H1 (cell line): Measurements from ENCODE around the gene TTC38. TPM values are rescaled to one million over a fixed set of nuclear protein-coding genes. Genes with fewer than 3 reads are reported as not detected.

ENCODE experiments used
- CTCF ChIA-PET: fragments of 300-600 bp; sonication (Branson Sonifier 250); formaldehyde crosslinking; loops from one replicate; lab custom pipeline; 2021; ENCODE audit not compliant: partially characterized antibody; lab: Charles Lee
- POLR2A ChIA-PET: fragments of 300-600 bp; sonication (Branson Sonifier 250); formaldehyde crosslinking; loops from one replicate; lab custom pipeline; 2021; ENCODE audit warnings: inconsistent platforms; ENCODE audit not compliant: partially characterized antibody; lab: Charles Lee
- DNase-seq, 2 experiments: peaks; one replicate each; pipeline versions ENCODE4 v3.0.0 to v3.0.0-alpha.2; 2010 to 2022; ENCODE audit warnings: low spot score in 2 of 2, low read depth in 1 of 2, mixed read lengths in 1 of 2
- FAIRE-seq: peaks from 2 replicates; lab custom pipeline; 2011; peaks lifted over from hg19 to GRCh38; lab: Jason Lieb, UNC
- H2AFZ ChIP-seq: 2 replicates; pipeline ENCODE4 v1.8.1; 2012; ENCODE audit warnings: low read length, inconsistent platforms
- H2AK5ac ChIP-seq: 2 replicates; pipeline ENCODE4 v1.6.1; 2013; ENCODE audit warnings: low read depth, low read length
- H2BK120ac ChIP-seq: replicated peaks from 2 replicates; pipeline ENCODE3; 2013; ENCODE audit warnings: low read depth, low read length, inconsistent platforms
- H2BK12ac ChIP-seq: 2 replicates; pipeline ENCODE4 v1.6.1; 2013; ENCODE audit warnings: low read depth, low read length
- H2BK15ac ChIP-seq: 2 replicates; pipeline ENCODE4 v1.6.1; 2013; ENCODE audit warnings: low read length
- H2BK20ac ChIP-seq: 2 replicates; pipeline ENCODE4 v1.6.1; 2013; ENCODE audit warnings: low read length
- H2BK5ac ChIP-seq: 2 replicates; pipeline ENCODE4 v1.6.1; 2013; ENCODE audit warnings: low read depth, low read length
- H3K14ac ChIP-seq: 2 replicates; pipeline ENCODE4 v1.6.1; 2013; ENCODE audit warnings: inconsistent platforms; ENCODE audit not compliant: insufficient read length
- H3K18ac ChIP-seq: 2 replicates; pipeline ENCODE4 v1.6.1; 2013; ENCODE audit warnings: low read length; ENCODE audit errors: extremely low read depth
- H3K23ac ChIP-seq: 2 replicates; pipeline ENCODE4 v1.6.1; 2013; ENCODE audit warnings: inconsistent platforms; ENCODE audit not compliant: insufficient read length
- H3K23me2 ChIP-seq: 2 replicates; pipeline ENCODE4 v1.6.1; 2013; ENCODE audit warnings: low read depth, low read length
- H3K27ac ChIP-seq: 2 replicates; pipeline ENCODE4 v1.6.1; 2011; ENCODE audit warnings: low read depth, low read length, inconsistent platforms
- H3K27me3 ChIP-seq, 4 experiments: replicated peaks in 1 of 4; 1 replicate in 1 of 4; 2 replicates in 3 of 4; pipeline versions ENCODE4 v1.6.1 to v1.8.1; 2011 to 2013; ENCODE audit warnings: low read length in 3 of 4, mild to moderate bottlenecking in 3 of 4, inconsistent platforms in 2 of 4, mixed read lengths in 2 of 4, moderate library complexity in 1 of 4; ENCODE audit not compliant: control insufficient read depth in 3 of 4, insufficient read depth in 3 of 4; ENCODE audit errors: extremely low read depth in 1 of 4
- H3K36me3 ChIP-seq, 4 experiments: 2 replicates each; pipeline versions ENCODE4 v1.6.1 to v1.8.1; 2011 to 2013; ENCODE audit warnings: mild to moderate bottlenecking in 4 of 4, low read length in 3 of 4, moderate library complexity in 2 of 4, control low read depth in 1 of 4, inconsistent platforms in 1 of 4; ENCODE audit not compliant: insufficient read depth in 4 of 4, control insufficient read depth in 2 of 4
- H3K4ac ChIP-seq: replicated peaks from 2 replicates; pipeline ENCODE3; 2013; ENCODE audit warnings: low read length, low read depth, mixed read lengths, inconsistent platforms; ENCODE audit not compliant: insufficient read length
- H3K4me1 ChIP-seq, 4 experiments: replicated peaks in 1 of 4; 1 replicate in 1 of 4; 2 replicates in 3 of 4; pipeline versions ENCODE4 v1.6.1 to v1.8.1; 2011 to 2013; ENCODE audit warnings: low read length in 3 of 4, inconsistent platforms in 2 of 4, mixed read lengths in 1 of 4; ENCODE audit not compliant: insufficient read depth in 4 of 4, control insufficient read depth in 3 of 4
- H3K4me2 ChIP-seq, 2 experiments: 2 replicates each; pipeline versions ENCODE4 v1.6.1 to v1.8.1; 2011 to 2013; ENCODE audit warnings: low read depth in 2 of 2, low read length in 2 of 2, control low read depth in 1 of 2, inconsistent platforms in 1 of 2, mild to moderate bottlenecking in 1 of 2; ENCODE audit not compliant: insufficient read depth in 1 of 2
- H3K4me3 ChIP-seq, 4 experiments: fragments of 200-600, 300-600 bp in 1 of 4; sonication (generic), shearing (Covaris generic), sonication (Bioruptor Twin) in 1 of 4; 2 replicates each; pipeline versions ENCODE4 v1.5.1 to v1.8.1; 2011 to 2016; ENCODE audit warnings: low read length in 4 of 4, low read depth in 3 of 4, control low read depth in 2 of 4, inconsistent platforms in 2 of 4, mild to moderate bottlenecking in 2 of 4, mixed read lengths in 1 of 4, moderate library complexity in 1 of 4; ENCODE audit not compliant: insufficient read depth in 2 of 4; ENCODE audit errors: extremely low read depth in 1 of 4
- H3K56ac ChIP-seq: replicated peaks from 2 replicates; pipeline ENCODE3; 2013; ENCODE audit warnings: low read depth, mild to moderate bottlenecking, mixed read lengths, low read length, inconsistent platforms; ENCODE audit not compliant: insufficient read length
- H3K79me1 ChIP-seq: 2 replicates; pipeline ENCODE4 v1.6.1; 2013; ENCODE audit warnings: low read depth, low read length, control low read depth
- H3K79me2 ChIP-seq, 2 experiments: 2 replicates each; pipeline versions ENCODE4 v1.6.1 to v1.8.1; 2012 to 2013; ENCODE audit warnings: low read length in 2 of 2, mild to moderate bottlenecking in 2 of 2, inconsistent platforms in 1 of 2; ENCODE audit not compliant: insufficient read depth in 2 of 2, control insufficient read depth in 1 of 2
- H3K9ac ChIP-seq, 4 experiments: replicated peaks in 1 of 4; 1 replicate in 1 of 4; 2 replicates in 3 of 4; pipeline versions ENCODE4 v1.6.1 to v1.8.1; 2011 to 2013; ENCODE audit warnings: low read depth in 3 of 4, low read length in 3 of 4, control low read depth in 2 of 4, mild to moderate bottlenecking in 2 of 4, moderate library complexity in 2 of 4, inconsistent platforms in 1 of 4; ENCODE audit errors: extremely low read depth in 1 of 4
- H3K9me3 ChIP-seq, 2 experiments: 2 replicates each; pipeline versions ENCODE4 v1.6.1 to v1.8.1; 2012 to 2013; ENCODE audit warnings: mild to moderate bottlenecking in 2 of 2, moderate library complexity in 2 of 2, control low read depth in 1 of 2, inconsistent platforms in 1 of 2, low read depth in 1 of 2, low read length in 1 of 2, mixed read lengths in 1 of 2; ENCODE audit not compliant: insufficient read depth in 2 of 2
- H4K20me1 ChIP-seq, 2 experiments: replicated peaks in 1 of 2; 2 replicates each; pipeline versions ENCODE3 to v1.8.1; 2011 to 2013; ENCODE audit warnings: inconsistent platforms in 2 of 2, low read length in 2 of 2, mild to moderate bottlenecking in 1 of 2; ENCODE audit not compliant: insufficient read depth in 2 of 2, control insufficient read depth in 1 of 2
- H4K5ac ChIP-seq: 2 replicates; pipeline ENCODE4 v1.6.1; 2013; ENCODE audit warnings: low read length, low read depth, mixed read lengths, inconsistent platforms; ENCODE audit not compliant: insufficient read length
- H4K8ac ChIP-seq: 2 replicates; pipeline ENCODE4 v1.8.0; 2013; ENCODE audit warnings: mild to moderate bottlenecking, moderate library complexity, low read length, inconsistent platforms; ENCODE audit not compliant: insufficient read depth; ENCODE audit errors: extremely low read depth
- H4K91ac ChIP-seq: replicated peaks from 2 replicates; pipeline ENCODE3; 2013; ENCODE audit warnings: low read length, mixed read lengths, inconsistent platforms; ENCODE audit not compliant: insufficient read length
- CBX5 ChIP-seq: fragments of 300-800, 300-1000 bp; sonication (generic); IDR thresholded peaks from 2 replicates; pipeline ENCODE4 v1.7.1; 2016; ENCODE audit warnings: antibody characterized with exemption, low read length, low read depth
- CEBPB ChIP-seq: IDR thresholded peaks from 2 replicates; pipeline ENCODE4 v1.6.1; 2012; ENCODE audit warnings: low read depth, low read length
- CTCF ChIP-seq, 3 experiments: IDR thresholded peaks; 1 replicate in 2 of 3; 2 replicates in 1 of 3; pipeline versions ENCODE4 v1.5.1 to v1.6.1; 2011; ENCODE audit warnings: low read length in 3 of 3, mild to moderate bottlenecking in 3 of 3, inconsistent platforms in 2 of 3, low read depth in 1 of 3, moderate library complexity in 1 of 3; ENCODE audit not compliant: insufficient read depth in 1 of 3; ENCODE audit errors: control extremely low read depth in 1 of 3
- KDM5A ChIP-seq: fragments of 200-600 bp; IDR thresholded peaks from 2 replicates; pipeline ENCODE4 v1.7.1; 2012; ENCODE audit warnings: mild to moderate bottlenecking, low read length, inconsistent platforms, mixed read lengths
- POLR2AphosphoS5 ChIP-seq: IDR thresholded peaks from 2 replicates; pipeline ENCODE4 v1.6.1; 2011; ENCODE audit warnings: low read depth, low read length
- SAP30 ChIP-seq: fragments of 300-600 bp; sonication (generic); IDR thresholded peaks from 2 replicates; pipeline ENCODE4 v1.7.1; 2012; ENCODE audit warnings: low read length, moderate library complexity, mild to moderate bottlenecking, inconsistent platforms; ENCODE audit not compliant: insufficient read depth, insufficient replicate concordance
- SUZ12 ChIP-seq: fragments of 200-600 bp; sonication (generic); IDR thresholded peaks from 2 replicates; pipeline ENCODE4 v1.6.1; 2012; ENCODE audit warnings: mild to moderate bottlenecking, inconsistent platforms, low read length, moderate library complexity, mixed read lengths
- WGBS, 2 experiments: shearing (Covaris generic) in 1 of 2; methylation state at CpG; one replicate each; pipeline versions ENCODE4 v1.1.6 to v1.1.7; 2013 to 2015; ENCODE audit warnings: low lambda C conversion rate in 2 of 2, mixed read lengths in 2 of 2, inconsistent platforms in 1 of 2, low coverage in 1 of 2, missing lambda C conversion rate in 1 of 2; ENCODE audit not compliant: insufficient replicate concordance in 2 of 2, insufficient coverage in 1 of 2, insufficient read length in 1 of 2; ENCODE audit errors: extremely low coverage in 1 of 2, missing lambda C conversion rate in 1 of 2; 5-methylcytosine and 5-hydroxymethylcytosine counted together
- polyA plus RNA-seq, 7 experiments: library from polyadenylated mRNA; depleted of rRNA in 3 of 7; stranded (reverse) in 5 of 7; unstranded in 2 of 7; fragments of >200 nt in 5 of 7; fragments of 200-250 nt in 2 of 7; gene quantifications; 1 replicate in 5 of 7; 2 replicates in 1 of 7; 4 replicates in 1 of 7; pipeline versions ENCODE4 v1.2.1 to v1.2.3, GENCODE V29; 2011 to 2013; ENCODE audit warnings: missing spikeins in 2 of 7, mixed read lengths in 2 of 7
- total RNA-seq: library from RNA; stranded (reverse); fragmentation: NEBNext Ultra II Directional; extraction: Animal tissue kit (Norgen Biotek cat#: 25700); gene quantifications from 2 replicates; pipeline ENCODE4 v1.2.1, GENCODE V29; 2021

TTC38 gene
- total and polyA plus RNA-seq, 2 of the 8 experiments (the other 6 are each of a cell fraction or from before 2014, with no cell fraction given) = 25.3 to 34.8 TPM

DNA sequence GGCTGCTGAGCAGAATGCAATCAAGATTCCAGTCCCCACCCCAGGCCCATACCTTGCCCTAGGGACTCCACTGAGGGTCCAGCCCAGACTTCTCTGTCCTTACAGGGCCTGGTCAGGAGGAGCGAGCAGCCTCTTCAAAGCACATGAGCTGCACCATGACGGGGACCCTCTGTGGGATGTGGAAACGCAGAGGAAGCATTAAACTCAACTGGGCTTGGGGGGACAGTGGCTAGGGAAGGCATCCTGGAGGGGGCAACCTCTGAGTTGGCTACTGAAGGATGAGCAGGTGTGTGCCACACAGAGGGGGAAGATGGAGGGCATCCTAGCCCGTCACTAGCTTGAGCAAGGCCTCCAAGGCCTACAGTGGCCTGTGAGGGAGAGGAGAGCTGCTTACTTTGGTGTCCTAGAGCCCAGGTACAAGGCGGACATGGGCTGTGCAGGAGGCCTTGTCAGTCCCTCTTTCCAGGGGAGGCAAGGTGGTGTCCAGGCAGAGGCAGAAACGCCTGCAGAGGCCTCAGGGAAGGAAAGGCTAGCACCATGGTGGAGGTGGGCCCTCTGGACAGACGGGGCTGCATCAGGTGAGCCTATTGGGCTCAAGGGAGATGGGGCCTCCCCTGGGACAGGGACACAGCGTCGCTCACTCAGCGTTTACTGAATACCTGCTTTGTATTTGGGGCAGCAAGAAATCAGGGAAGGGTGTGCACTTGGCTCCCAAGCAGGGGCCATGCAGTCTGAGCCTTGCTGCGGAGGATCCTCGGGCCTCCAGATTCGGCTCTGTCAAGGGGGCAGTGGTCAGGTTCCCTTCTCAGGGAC, 14.3 kb downstream of the TTC38 start:
- Histone ChIP-seq H3K79me1 (no peaks in the 10 kb centered on the region), H3K4ac (no peak overlapping the region), H4K8ac (no peak overlapping the region; the same call in 1 of the 2 replicates), H2BK5ac (peak overlapping the region; percentile 44; the same call in 1 of the 2 replicates), H3K4me3 (no peak overlapping the region), H3K4me1 (no peaks in the 10 kb centered on the region), H3K9ac (no peak overlapping the region), H3K9me3 (no peaks in the 10 kb centered on the region), H3K36me3 (peaks cover 3 to 12% (median 6%) of the 10 kb centered on the region in 4 experiments; a peak in 6 of 8 replicates), H3K27me3 (no peaks in the 10 kb centered on the region), H4K5ac (no peak overlapping the region), H3K56ac (no peak overlapping the region), H4K20me1 (peaks cover 0 to 7% of the 10 kb centered on the region in 2 experiments), H4K91ac (no peak overlapping the region), H3K14ac (no peak overlapping the region), H3K18ac (no peak overlapping the region), H3K79me2 (no peaks in the 10 kb centered on the region), H2AFZ (no peak overlapping the region), H2BK15ac (no peak overlapping the region), H3K4me2 (no peak overlapping the region), H2BK12ac (no peak overlapping the region), H2BK120ac (no peak overlapping the region), H3K23ac (no peak overlapping the region), H3K23me2 (no peaks in the 10 kb centered on the region), H3K27ac (no peak overlapping the region; the same call in 1 of the 2 replicates), H2BK20ac (no peak overlapping the region), H2AK5ac (no peak overlapping the region)
- DNase-seq (no peak), FAIRE-seq (no peak)
- CTCF ChIA-PET = interaction anchor here (0.5 to 2.7 kb wide), 4 partner anchors 13 to 264 kb away, joined by 3 to 11 read pairs (median 3); no protein-coding TSS in a partner anchor
- TF ChIP-seq CEBPB (no peak), POLR2AphosphoS5 (no peak), CTCF (IDR thresholded peaks at IDR 0.05; ENCODE audit: control extremely low read depth in 1 of 3, insufficient read depth in 1 of 3, low read depth in 1 of 3, low read length in 3 of 3) (no peak), CBX5 (no peak), SUZ12 (no peak), SAP30 (no peak), KDM5A (no peak)
- WGBS, 2 experiments = 91% methylated on average over 13 of the region's 13 CpGs; no CpG with 5 or more reads in 1 of the 2 experiments
- POLR2A ChIA-PET = interaction anchor here (1.8 kb wide), 1 partner anchor 14 kb away, joined by 5 read pairs; the partner anchor contains the start of gene GTSE1
